Measurements from ENCODE around the gene BRSK1. TPM values are rescaled to one million over a fixed set of nuclear protein-coding genes. Genes with fewer than 3 reads are reported as not detected.

Gene BRSK1
- polyA plus RNA-seq, 3 donors = not detected

DNA sequence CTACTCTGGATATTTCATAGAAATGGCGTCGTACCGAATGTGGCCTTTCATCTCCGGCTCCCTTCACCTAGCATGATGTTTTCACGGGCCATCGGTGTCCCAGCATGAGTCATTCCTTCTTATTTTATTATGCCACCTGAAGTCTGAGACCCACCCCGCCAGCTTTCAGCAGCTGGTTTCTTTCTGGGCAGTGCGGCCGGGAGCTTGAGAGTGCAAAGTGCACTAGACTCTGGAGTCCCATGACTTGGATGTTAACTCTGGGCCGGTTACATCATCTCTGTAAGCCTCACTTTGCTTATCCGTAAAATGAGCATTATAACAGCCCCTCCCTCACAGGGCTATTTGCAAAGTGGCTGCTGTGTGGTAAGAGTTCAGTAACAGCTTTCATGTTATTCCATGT is 50.1 kb downstream of the BRSK1 start:
- Histone ChIP-seq H2AFZ (ENCODE audit: insufficient read depth, low read depth, low read length, poor library complexity, severe bottlenecking) (no peak overlapping the region), H3K36me3 (replicated peaks in 1 of 2; ENCODE audit: control insufficient read depth in 1 of 2, insufficient read depth in 2 of 2, low read length in 2 of 2) (no peaks in the 10 kb centered on the region), H3K27me3 (ENCODE audit: control insufficient read depth in 2 of 2, insufficient read depth in 2 of 2, low read length in 2 of 2) (no peaks in the 10 kb centered on the region), H3K4me1 (ENCODE audit: control insufficient read depth in 1 of 2, insufficient read depth in 2 of 2, low read length in 2 of 2) (peaks cover 42 to 54% of the 10 kb centered on the region in 2 donors), H3K79me2 (ENCODE audit: insufficient read depth, low read length) (no peaks in the 10 kb centered on the region), H3K27ac (ENCODE audit: low read depth in 1 of 2, low read length in 2 of 2) (no peak overlapping the region), H3K9me3 (replicated peaks in 1 of 2; ENCODE audit: control insufficient read depth in 1 of 2, insufficient read depth in 1 of 2, low read length in 2 of 2) (no peaks in the 10 kb centered on the region), H4K20me1 (ENCODE audit: insufficient read depth, low read length) (no peaks in the 10 kb centered on the region), H3K9ac (ENCODE audit: insufficient read depth, low read length, poor library complexity, severe bottlenecking) (no peak overlapping the region), H3K4me2 (replicated peaks; ENCODE audit: extremely low read depth, low read length, poor library complexity, severe bottlenecking) (no peak overlapping the region), H3K4me3 (replicated peaks in 1 of 3; ENCODE audit: low read depth in 2 of 3, low read length in 3 of 3) (no peak overlapping the region)
- intact Hi-C loops (cut with micrococcal nuclease) = no loop called here
- WGBS (ENCODE audit: insufficient coverage) = 88% methylated on average over 7 of the region's 11 CpGs
- Mint-ChIP-seq H3K27ac (no peak overlapping the region), H3K9me3 (peaks cover 0 to 6% (median 0%) of the 10 kb centered on the region in 7 donors), H3K36me3 (no peaks in the 10 kb centered on the region), H3K27me3 (ENCODE audit: low read depth in 3 of 3) (peaks cover 1 to 3% (median 2%) of the 10 kb centered on the region in 3 donors), H3K4me3 (no peak overlapping the region), H3K4me1 (peaks cover 49% of the 10 kb centered on the region)
- TF ChIP-seq, protein P1, sequence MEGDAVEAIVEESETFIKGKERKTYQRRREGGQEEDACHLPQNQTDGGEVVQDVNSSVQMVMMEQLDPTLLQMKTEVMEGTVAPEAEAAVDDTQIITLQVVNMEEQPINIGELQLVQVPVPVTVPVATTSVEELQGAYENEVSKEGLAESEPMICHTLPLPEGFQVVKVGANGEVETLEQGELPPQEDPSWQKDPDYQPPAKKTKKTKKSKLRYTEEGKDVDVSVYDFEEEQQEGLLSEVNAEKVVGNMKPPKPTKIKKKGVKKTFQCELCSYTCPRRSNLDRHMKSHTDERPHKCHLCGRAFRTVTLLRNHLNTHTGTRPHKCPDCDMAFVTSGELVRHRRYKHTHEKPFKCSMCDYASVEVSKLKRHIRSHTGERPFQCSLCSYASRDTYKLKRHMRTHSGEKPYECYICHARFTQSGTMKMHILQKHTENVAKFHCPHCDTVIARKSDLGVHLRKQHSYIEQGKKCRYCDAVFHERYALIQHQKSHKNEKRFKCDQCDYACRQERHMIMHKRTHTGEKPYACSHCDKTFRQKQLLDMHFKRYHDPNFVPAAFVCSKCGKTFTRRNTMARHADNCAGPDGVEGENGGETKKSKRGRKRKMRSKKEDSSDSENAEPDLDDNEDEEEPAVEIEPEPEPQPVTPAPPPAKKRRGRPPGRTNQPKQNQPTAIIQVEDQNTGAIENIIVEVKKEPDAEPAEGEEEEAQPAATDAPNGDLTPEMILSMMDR (IDR thresholded peaks at IDR 0.05) = no peak
- no peak for DNase-seq

- no peak overlapping the region for H3K9ac ChIP-seq (ENCODE audit: insufficient read depth, low read length, poor library complexity, severe bottlenecking)
- no peak for DNase-seq
- H3K4me1 ChIP-seq (ENCODE audit: control insufficient read depth in 1 of 2, insufficient read depth in 2 of 2, low read length in 2 of 2) = peaks cover 42 to 47% of the 10 kb centered on the region in 2 donors
- no peaks in the 10 kb centered on the region for H3K27me3 ChIP-seq (ENCODE audit: control insufficient read depth in 2 of 2, insufficient read depth in 2 of 2, low read length in 2 of 2)
- no peak overlapping the region for H3K27ac Mint-ChIP-seq
- H3K4me2 ChIP-seq (replicated peaks; ENCODE audit: extremely low read depth, low read length, poor library complexity, severe bottlenecking) = no peak overlapping the region
- no peaks in the 10 kb centered on the region for H3K36me3 ChIP-seq (replicated peaks in 1 of 2; ENCODE audit: control insufficient read depth in 1 of 2, insufficient read depth in 2 of 2, low read length in 2 of 2)
- H3K27me3 Mint-ChIP-seq (ENCODE audit: low read depth in 3 of 3) = peaks cover 0 to 5% (median 2%) of the 10 kb centered on the region in 3 donors
- no peaks in the 10 kb centered on the region for H3K9me3 ChIP-seq (replicated peaks in 1 of 2; ENCODE audit: control insufficient read depth in 1 of 2, insufficient read depth in 1 of 2, low read length in 2 of 2)
- H3K4me1 Mint-ChIP-seq = peaks cover 44% of the 10 kb centered on the region
- peaks cover 12% of the 10 kb centered on the region for H3K79me2 ChIP-seq (ENCODE audit: insufficient read depth, low read length)
- intact Hi-C loops (cut with micrococcal nuclease) = loop anchor here (5.0 kb wide), 1 partner anchor 34 kb away; no protein-coding TSS in a partner anchor
- H3K27ac ChIP-seq (ENCODE audit: low read depth in 1 of 2, low read length in 2 of 2) = no peak overlapping the region
- peaks cover 0 to 4% (median 0%) of the 10 kb centered on the region in 7 donors for H3K9me3 Mint-ChIP-seq
- H4K20me1 ChIP-seq (ENCODE audit: insufficient read depth, low read length) = no peaks in the 10 kb centered on the region
- H3K4me3 Mint-ChIP-seq = no peak overlapping the region
- no peak overlapping the region for H3K4me3 ChIP-seq (replicated peaks in 1 of 3; ENCODE audit: low read depth in 2 of 3, low read length in 3 of 3)
- no CpG with 5 or more reads among the region's 7 CpGs for WGBS (ENCODE audit: insufficient coverage)
- TF ChIP-seq, protein P1 (IDR thresholded peaks at IDR 0.05) = no peak
- no peaks in the 10 kb centered on the region for H3K36me3 Mint-ChIP-seq
- no peak overlapping the region for H2AFZ ChIP-seq (ENCODE audit: insufficient read depth, low read depth, low read length, poor library complexity, severe bottlenecking)
Observed at GRCh38 chr19:55336101-55336500, 52.3 kb downstream of the BRSK1 start.
